ENCODE results near the gene LEFTY1.
"Not testable (repeated sequence)": the region's sequence is repeated elsewhere in the genome, so short reads cannot be mapped to it uniquely, and the experiment has no call there.

Gene LEFTY1

DNA sequence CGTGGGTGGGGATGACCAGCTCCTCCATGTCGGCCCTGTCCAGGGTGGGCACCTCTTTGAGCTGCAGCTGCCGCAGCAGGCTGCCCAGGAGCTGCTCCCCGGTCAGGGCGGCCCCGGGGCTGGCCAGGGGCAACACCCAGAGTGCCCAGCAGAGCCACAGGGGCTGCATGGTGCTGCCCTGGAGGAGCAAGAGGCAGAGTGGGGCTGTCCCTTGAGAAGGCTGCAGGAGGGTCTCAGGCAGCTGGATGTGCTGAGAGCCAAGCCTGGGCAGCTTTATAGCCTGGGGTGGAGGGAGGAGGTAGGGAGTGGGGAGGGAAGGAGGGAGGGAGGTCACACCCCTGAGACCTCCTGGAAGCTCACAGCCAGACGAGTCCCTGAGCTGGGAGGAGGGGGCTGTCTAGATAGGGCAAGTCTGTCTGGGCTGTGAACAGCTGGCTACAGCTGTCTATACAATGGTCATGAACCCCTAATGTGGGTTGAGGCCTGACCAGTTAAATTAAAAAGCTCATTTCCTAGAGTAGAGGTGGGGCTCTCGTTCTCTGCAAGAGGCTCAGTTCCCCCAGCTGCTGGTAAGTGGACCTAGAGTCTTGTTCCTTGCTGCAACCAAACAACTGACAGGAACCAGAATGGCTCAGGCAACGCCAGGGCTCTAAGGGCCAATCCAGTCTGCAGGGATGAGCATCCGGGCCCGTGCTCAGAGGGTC lies at the start of gene LEFTY1:
LEFTY1 (minus strand) TSS at position 249 of the 704 bp plus-strand sequence; CDS start at position 169, 80 bp downstream.
- no peak for DNase-seq (ENCODE audit: low read depth, low spot score)

DNA sequence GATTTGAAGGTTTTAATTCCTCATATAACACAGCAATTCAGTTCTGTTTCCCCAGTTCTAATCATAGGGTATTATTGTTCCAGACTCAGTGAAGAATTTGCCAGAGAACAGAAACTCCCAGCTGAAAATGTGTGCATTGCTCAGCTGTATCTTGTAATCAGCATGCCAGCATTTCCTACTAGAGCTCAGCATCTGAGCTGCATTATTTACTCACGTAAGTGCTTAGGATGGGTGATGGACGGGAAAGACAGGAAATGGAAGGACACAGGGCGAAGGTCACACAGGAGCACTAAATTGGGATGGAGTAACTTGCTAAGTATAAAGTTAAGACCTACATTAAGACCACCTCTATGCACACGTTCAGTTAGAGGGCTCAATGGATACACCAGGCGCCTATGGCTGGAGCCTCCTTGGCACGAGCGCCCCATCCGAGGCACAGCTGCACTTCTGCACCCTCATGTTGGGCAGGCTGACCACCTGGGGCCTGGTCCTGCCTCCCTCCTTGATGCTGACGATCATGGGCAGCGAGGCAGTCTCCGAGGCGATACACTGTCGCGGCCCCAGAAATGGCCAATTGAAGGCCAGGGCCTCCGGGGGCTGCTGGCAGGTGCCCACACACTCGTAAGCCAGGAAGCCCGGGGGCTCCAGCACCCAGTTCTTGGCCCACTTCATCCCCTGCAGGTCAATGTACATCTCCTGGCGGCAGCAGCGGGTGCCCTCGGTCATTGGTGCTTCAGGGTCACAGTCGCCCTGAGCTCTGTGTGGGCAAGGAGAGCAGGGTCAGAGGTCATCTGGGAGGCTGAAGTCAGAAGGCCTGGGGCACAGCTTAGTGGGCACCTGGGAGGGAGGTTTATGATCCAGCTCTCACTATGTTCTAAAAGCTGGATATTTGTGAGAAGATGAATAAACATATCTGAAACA lies 48.4 kb upstream of the LEFTY1 start:
- no peak for DNase-seq (ENCODE audit: low read depth, low spot score)

DNA sequence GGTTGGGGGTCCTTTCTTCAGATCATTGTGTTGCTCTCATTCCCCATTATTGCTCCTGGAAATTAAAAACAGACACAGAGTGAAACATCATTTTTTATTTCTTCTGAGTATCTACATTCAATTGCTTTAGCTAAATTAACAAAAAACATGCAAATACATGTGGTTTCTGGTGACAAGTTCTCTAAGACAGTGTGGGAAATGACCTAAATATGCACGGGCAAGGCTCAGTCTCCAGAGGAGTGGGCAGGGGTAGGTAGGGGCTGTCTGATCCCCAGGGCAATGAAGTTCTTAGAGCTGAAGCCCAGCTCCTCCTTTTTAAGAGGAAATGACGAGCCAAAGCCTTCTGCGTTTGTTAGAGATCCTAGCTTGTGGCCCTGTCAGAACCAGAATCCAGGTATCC lies 47.6 kb upstream of the LEFTY1 start:
- no peak for DNase-seq (ENCODE audit: low read depth, low spot score)

GRCh38 chr1:225936086-225936485 lies 47.1 kb upstream of the LEFTY1 start:
- not testable (repeated sequence) for DNase-seq (ENCODE audit: low read depth, low spot score)

GRCh38 chr1:225934711-225935110 lies 45.8 kb upstream of the LEFTY1 start:
- DNase-seq (ENCODE audit: low read depth, low spot score) = no peak

DNA sequence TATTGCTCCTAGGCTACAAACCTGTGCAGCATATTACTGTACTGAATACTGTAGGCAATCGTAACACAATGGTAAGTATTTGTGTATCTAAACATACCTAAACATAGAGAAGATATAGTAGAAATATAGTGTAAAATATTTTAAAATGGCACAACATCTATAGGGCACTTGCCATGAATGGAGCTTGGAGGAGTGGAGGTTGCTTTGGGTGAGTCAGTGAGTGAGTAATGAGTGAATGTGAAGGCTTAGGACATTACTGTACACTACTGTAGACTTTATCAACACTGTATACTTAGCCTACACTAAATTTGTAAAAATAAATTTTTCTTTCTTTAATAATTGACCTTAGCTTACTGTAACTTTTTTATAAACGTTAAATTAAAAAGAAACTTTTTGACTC lies 44.1 kb upstream of the LEFTY1 start:
- DNase-seq (ENCODE audit: low read depth, low spot score) = no peak

DNA sequence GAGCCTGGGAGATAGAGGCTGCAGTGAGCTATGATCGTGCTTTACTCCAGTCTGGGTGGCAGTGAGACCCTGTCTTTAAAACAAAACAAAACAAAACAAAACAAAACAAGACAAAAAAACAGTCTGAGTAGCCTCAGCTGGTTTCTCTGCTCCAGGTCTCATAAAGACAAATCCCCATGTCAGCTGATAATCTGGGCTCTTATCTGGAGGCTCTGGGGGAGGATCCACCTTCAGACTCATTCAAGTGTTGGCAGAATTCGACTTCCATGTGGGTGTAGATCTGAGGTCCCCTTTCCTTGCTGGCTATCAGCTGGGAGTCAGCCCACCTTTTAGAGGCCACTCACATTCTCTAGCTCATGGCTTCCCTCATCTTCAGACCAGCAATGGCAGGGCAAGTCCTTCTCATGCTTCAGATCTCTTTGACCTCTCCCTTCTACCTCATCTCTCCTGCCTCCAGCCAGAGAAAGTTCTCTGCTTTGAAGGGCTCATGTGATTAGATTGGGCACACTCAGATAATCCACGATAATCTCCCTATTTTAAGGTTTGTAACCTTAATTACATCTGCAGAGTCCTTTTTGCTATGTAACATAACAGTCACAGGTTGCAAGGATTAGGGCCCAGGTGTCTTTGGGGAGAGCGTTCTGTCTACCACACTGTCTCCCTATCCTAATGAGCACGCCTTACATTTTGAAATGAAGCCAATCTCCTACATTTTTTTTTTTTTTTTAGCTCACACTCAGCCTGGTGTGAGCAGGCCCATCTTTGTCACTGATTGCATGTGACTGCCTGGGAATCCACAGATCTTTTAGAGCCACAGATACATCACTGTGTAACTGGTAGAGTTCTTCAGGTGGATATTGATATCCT lies 42.6 kb upstream of the LEFTY1 start:
- no peak for DNase-seq (ENCODE audit: low read depth, low spot score)

GRCh38 chr1:225930566-225930965 lies 41.6 kb upstream of the LEFTY1 start:
- DNase-seq (ENCODE audit: low read depth, low spot score) = no peak

GRCh38 chr1:225929462-225929861 lies 40.5 kb upstream of the LEFTY1 start:
- DNase-seq (ENCODE audit: low read depth, low spot score) = not testable (repeated sequence)

DNA sequence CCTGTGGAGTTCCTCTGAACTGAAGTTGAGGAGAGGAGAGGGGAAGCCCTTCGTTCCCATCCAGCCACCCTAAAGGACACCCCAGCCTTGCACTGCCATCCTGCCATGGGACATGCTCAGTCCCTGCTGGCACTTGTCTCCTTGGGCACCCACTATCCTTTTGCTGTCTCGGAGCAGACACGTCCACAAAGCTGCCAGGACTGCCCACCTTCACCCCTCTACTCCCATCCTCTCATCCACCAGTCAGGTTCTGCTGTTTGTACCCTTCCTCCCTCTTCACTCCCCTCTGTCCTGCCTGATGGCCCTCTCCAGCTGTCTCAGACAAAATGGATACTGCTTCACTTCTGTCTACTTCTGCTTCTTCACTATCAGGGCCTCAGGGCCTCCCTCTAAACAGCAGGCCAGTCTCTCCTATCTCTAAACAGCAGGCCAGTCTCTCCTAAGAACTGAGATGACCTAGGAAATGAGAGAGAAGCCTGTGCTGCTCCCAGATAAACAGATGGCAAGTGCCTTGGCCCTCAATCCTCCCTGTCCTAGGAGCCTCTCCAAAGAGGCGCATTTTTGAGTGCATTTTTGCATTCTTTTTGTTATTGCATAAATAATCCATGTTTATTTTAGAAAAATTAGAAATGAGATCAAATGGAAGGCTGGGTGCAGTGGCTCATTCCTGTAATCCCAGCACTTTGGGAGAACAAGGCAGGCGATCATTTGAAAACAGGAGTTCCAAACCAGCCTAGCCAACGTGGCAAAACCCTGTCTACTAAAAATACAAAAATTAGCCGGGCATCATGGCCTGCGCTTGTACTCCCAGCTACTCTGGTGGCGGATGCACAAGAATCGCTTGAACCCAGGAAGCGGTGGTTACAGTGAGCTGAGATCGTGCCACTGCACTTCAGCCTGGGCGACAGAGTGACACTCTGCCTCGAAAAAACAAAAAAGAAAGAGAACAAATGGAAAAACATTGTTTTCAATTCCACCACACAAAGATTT lies 39.5 kb upstream of the LEFTY1 start:
- no peak for DNase-seq (ENCODE audit: low read depth, low spot score)

DNA sequence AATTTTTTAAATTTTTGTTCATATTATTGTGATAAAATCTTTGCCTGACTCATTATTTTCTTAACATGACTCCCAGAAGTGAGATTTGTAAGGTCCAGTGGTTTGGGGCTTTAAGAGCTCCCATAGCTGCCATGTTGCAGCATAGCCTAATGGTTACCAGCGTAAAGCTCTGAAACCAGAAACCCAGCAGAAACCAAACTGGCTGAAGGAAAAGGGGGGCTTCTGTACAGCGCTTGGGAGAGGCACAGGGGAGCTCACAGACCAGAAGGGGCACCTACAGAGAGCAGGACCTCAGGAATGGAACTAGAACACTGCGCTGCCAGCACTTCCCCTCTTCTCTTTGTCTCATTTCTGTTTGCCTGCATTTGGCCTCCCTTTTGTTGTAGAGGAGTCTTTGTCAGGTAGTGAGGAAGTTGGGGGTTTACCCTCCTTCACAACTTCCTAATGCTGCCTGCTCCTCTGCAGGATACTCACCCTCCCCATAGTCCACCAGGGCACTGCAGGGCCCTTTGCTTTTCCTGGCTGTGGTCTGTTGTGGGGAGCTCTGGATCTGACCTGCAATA lies 37.7 kb upstream of the LEFTY1 start:
- no peak for DNase-seq (ENCODE audit: low read depth, low spot score)

- peak; percentile 81 for DNase-seq (ENCODE audit: low read depth, low spot score)
Observed at GRCh38 chr1:225923692-225924555, 35.0 kb upstream of the LEFTY1 start, which contains the start of gene PYCR2. PYCR2 (minus strand) TSS chr1:225924250; CDS start chr1:225924110, 140 bp downstream.

DNA sequence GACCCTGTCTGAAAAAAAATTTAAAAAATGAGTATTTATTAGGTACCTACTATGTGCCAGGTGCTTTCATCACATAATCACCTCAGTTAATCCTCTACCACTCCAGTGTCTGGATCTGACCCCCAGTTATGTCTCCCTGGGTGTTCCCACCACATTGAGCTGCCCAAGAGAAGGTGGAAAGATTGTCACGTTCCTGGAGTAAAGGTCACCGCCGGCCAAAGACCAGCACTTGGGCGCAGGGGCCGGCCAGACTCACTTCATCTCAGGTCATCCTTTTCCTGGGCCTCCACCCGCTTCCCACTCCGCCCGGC lies 34.4 kb upstream of the LEFTY1 start:
- DNase-seq (ENCODE audit: low read depth, low spot score) = no peak

GRCh38 chr1:225921734-225922709 lies 33.1 kb upstream of the LEFTY1 start:
- DNase-seq (ENCODE audit: low read depth, low spot score) = no peak

GRCh38 chr1:225919906-225920305 lies 31.0 kb upstream of the LEFTY1 start:
- DNase-seq (ENCODE audit: low read depth, low spot score) = no peak

DNA sequence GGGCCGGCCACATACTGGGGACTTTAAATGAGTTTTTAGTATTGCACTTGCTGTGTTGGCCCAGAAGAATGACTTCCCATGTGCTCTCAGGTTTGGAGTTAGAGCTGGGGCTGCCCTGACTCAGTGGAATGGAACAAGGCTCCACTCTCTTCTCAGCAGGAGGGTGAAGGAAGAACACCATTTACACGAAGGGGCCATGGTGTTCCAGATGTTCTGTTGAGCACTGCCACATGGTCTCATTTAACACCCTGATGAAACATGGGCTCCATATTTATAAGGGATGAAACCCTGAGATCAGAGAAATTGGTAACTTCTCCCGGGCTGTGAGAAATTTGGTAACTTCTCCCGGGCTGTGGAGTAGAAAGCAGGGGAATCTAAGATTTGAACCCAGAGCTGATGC lies 29.3 kb upstream of the LEFTY1 start:
- DNase-seq (ENCODE audit: low read depth, low spot score) = no peak

DNA sequence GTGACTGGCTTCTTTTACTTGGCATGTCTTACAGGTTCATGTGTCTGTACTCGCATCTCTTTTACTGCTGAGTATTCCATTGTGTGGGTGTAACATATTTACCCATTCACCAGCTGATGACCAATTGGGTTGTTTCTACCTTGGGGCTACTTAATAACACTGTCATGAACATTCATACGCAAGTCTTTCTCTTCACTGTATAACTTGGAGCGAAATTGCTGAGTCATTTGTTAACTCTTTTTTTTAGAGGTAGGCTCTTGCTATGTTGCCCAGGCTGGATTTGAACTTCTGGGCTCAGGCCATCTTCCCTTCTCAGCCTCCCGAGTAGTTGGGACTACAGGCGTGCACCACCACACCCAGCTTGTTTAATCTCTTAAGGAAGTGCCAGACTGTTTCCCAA lies 28.6 kb upstream of the LEFTY1 start:
- no peak for DNase-seq (ENCODE audit: low read depth, low spot score)

DNA sequence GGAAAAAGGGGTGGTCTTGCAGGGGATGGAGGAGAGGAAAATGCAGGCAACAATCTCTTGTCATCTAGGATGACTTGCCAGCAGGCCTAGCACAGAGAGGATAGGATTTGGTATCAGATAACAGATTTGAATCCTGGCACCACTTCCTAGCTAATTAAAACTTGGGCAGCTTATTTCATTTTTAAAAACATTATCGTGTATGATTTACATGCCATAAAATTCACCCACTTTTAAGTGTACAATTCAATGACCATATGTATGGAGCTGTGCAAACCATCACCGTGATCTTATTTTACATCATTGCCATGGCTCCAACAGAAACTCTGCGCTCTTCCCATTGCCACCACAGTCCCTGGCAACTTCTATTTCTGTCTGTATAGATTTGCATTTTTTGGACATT lies 28.2 kb upstream of the LEFTY1 start:
- no peak for DNase-seq (ENCODE audit: low read depth, low spot score)

Measured in smooth muscle cell of the brain vasculature (primary cell).